Endothelial cell of umbilical vein (primary cell): Measurements from ENCODE around the gene MARK1. TPM values are rescaled to one million over a fixed set of nuclear protein-coding genes. Genes with fewer than 3 reads are reported as not detected.

Source experiments
- BruUV-seq: library from RNA; stranded (reverse); fragments of 400-500 nt; replicated peaks from 2 replicates; lab custom pipeline; 2021; lab: Mats Ljungman, UMichigan
- CTCF ChIA-PET: fragments of 300-600, 350-600 bp; sonication (Branson Sonifier 250); formaldehyde crosslinking; loops from one replicate; lab custom pipeline; 2021; ENCODE audit warnings: antibody characterized with exemption, inconsistent platforms; lab: Charles Lee
- POLR2A ChIA-PET: fragments of 300-600, 350-600 bp; sonication (Branson Sonifier 250); formaldehyde crosslinking; loops from one replicate; lab custom pipeline; 2021; ENCODE audit warnings: antibody characterized with exemption, inconsistent platforms; lab: Charles Lee
- DNase-seq: peaks from one replicate; pipeline ENCODE4 v3.0.0-alpha.2; 2011; ENCODE audit warnings: low read depth, low spot score
- FAIRE-seq: peaks from 2 replicates; lab custom pipeline; 2011; peaks lifted over from hg19 to GRCh38; lab: Jason Lieb, UNC
- H2AFZ ChIP-seq: 2 replicates; pipeline ENCODE4 v1.6.0; 2012; ENCODE audit warnings: low read depth, low read length, control low read depth, inconsistent platforms
- H3K27ac ChIP-seq: 2 replicates; pipeline ENCODE4 v1.5.1; 2011; ENCODE audit warnings: low read depth, mild to moderate bottlenecking, control low read depth, low read length, moderate library complexity; ENCODE audit not compliant: insufficient read depth
- H3K27me3 ChIP-seq, 2 experiments: 2 replicates each; pipeline versions ENCODE4 v1.6.0 to v1.6.1; 2011; ENCODE audit warnings: low read length in 2 of 2, mixed read lengths in 1 of 2; ENCODE audit not compliant: control insufficient read depth in 2 of 2, insufficient read depth in 2 of 2
- H3K36me3 ChIP-seq, 2 experiments: 2 replicates in 1 of 2; 3 replicates in 1 of 2; pipeline ENCODE4 v1.5.1; 2011; ENCODE audit warnings: low read length in 2 of 2, mild to moderate bottlenecking in 1 of 2, moderate library complexity in 1 of 2; ENCODE audit not compliant: control insufficient read depth in 2 of 2, insufficient read depth in 2 of 2; ENCODE audit errors: extremely low read depth in 1 of 2
- H3K4me1 ChIP-seq: 3 replicates; pipeline ENCODE4 v1.5.1; 2011; ENCODE audit warnings: mild to moderate bottlenecking, low read length; ENCODE audit not compliant: control insufficient read depth, insufficient read depth; ENCODE audit errors: extremely low read depth
- H3K4me2 ChIP-seq: 2 replicates; pipeline ENCODE4 v1.6.1; 2011; ENCODE audit warnings: low read length, control low read depth, mixed read lengths; ENCODE audit not compliant: insufficient read depth
- H3K4me3 ChIP-seq, 3 experiments: fragments of 200-600 bp in 1 of 3; sonication (generic), shearing (Covaris generic) in 1 of 3; replicated peaks in 1 of 3; 2 replicates each; pipeline ENCODE4 v1.5.1; 2011 to 2016; ENCODE audit warnings: control low read depth in 3 of 3, low read length in 3 of 3, mild to moderate bottlenecking in 2 of 3, inconsistent platforms in 1 of 3, low read depth in 1 of 3, moderate library complexity in 1 of 3; ENCODE audit not compliant: insufficient read depth in 1 of 3
- H3K79me2 ChIP-seq: 2 replicates; pipeline ENCODE4 v1.6.0; 2012; ENCODE audit warnings: low read length, inconsistent platforms; ENCODE audit not compliant: control insufficient read depth, insufficient read depth
- H3K9ac ChIP-seq: replicated peaks from 2 replicates; pipeline ENCODE3; 2011; ENCODE audit warnings: low read length, control low read depth; ENCODE audit not compliant: insufficient read depth; ENCODE audit errors: extremely low read depth
- H3K9me1 ChIP-seq: replicated peaks from 3 replicates; pipeline ENCODE4 v1.6.0; 2011; ENCODE audit warnings: mild to moderate bottlenecking, low read length; ENCODE audit not compliant: control insufficient read depth, insufficient read depth; ENCODE audit errors: extremely low read depth
- H3K9me3 ChIP-seq: replicated peaks from 2 replicates; pipeline ENCODE4 v1.5.1; 2012; ENCODE audit warnings: low read length, inconsistent platforms; ENCODE audit not compliant: control insufficient read depth, insufficient read depth
- H4K20me1 ChIP-seq: replicated peaks from 2 replicates; pipeline ENCODE3; 2011; ENCODE audit warnings: mild to moderate bottlenecking, low read length; ENCODE audit not compliant: control insufficient read depth, insufficient read depth; ENCODE audit errors: extremely low read depth
- EZH2 ChIP-seq: IDR thresholded peaks from 2 replicates; pipeline ENCODE4 v1.6.1; 2012; ENCODE audit warnings: borderline replicate concordance, low read depth, mild to moderate bottlenecking, moderate library complexity, low read length, inconsistent platforms; ENCODE audit not compliant: severe bottlenecking
- FOS ChIP-seq: IDR thresholded peaks from 2 replicates; pipeline ENCODE4 v1.6.1; 2011; ENCODE audit warnings: mild to moderate bottlenecking, low read length, moderate library complexity, borderline replicate concordance; ENCODE audit not compliant: insufficient read depth
- GATA2 ChIP-seq: IDR thresholded peaks from 2 replicates; pipeline ENCODE4 v1.7.0; 2011; ENCODE audit warnings: low read depth, mild to moderate bottlenecking, moderate library complexity, mixed read lengths, low read length; ENCODE audit not compliant: insufficient read length, insufficient read depth
- JUN ChIP-seq: IDR thresholded peaks from 2 replicates; pipeline ENCODE4 v1.6.1; 2011; ENCODE audit warnings: borderline replicate concordance, low read depth; ENCODE audit not compliant: insufficient read length, insufficient read depth
- MYC ChIP-seq: IDR thresholded peaks from one replicate; pipeline ENCODE4 v1.6.1; 2011; ENCODE audit warnings: mild to moderate bottlenecking, low read depth, low read length
- POLR2A ChIP-seq: IDR thresholded peaks from 2 replicates; pipeline ENCODE4 v1.6.1; 2012; ENCODE audit warnings: low read depth, mild to moderate bottlenecking, control low read depth, low read length
- POLR2AphosphoS5 ChIP-seq: IDR thresholded peaks from 2 replicates; pipeline ENCODE4 v1.6.1; 2012; ENCODE audit warnings: low read depth, mild to moderate bottlenecking, control low read depth, low read length, moderate library complexity; ENCODE audit not compliant: insufficient read depth
- dilution Hi-C: fragments of 300-500 bp; cut with MboI; formaldehyde crosslinking; loops from one replicate; pipeline ENCODE4 v1.15.0; 2019; ENCODE audit warnings: low sequenced_read_pairs; ENCODE audit not compliant: extremely low pct_ligation_motif_present
- intact Hi-C: fragments of 100-400 bp; cut with micrococcal nuclease; formaldehyde crosslinking; loops from one replicate; pipeline ENCODE4 v1.10.0; 2022
- polyA plus RNA-seq, 4 experiments: library from polyadenylated mRNA; depleted of rRNA in 3 of 4; stranded (reverse) in 3 of 4; unstranded in 1 of 4; fragments of >200 nt; gene quantifications; 2 replicates each; pipeline versions ENCODE4 v1.2.1 to v1.2.3, GENCODE V29; 2011 to 2012; ENCODE audit warnings: missing spikeins in 1 of 4
- total RNA-seq: library from RNA; stranded (reverse); gene quantifications from 2 replicates; pipeline ENCODE4 v1.2.3, GENCODE V29; 2021
- TF ChIP-seq, protein P1 (sequence below): IDR thresholded peaks from 2 replicates; pipeline ENCODE4 v1.6.1; 2011; ENCODE audit not compliant: insufficient read depth, insufficient read length
- TF ChIP-seq, protein P2 (sequence below), 2 donors: IDR thresholded peaks; 1 replicate in 1 of 2; 2 replicates in 1 of 2; pipeline ENCODE4 v1.5.1; 2011; ENCODE audit warnings: low read length in 2 of 2, mild to moderate bottlenecking in 2 of 2, moderate library complexity in 2 of 2, control low read depth in 1 of 2, inconsistent platforms in 1 of 2, low read depth in 1 of 2; ENCODE audit not compliant: insufficient read depth in 1 of 2; ENCODE audit errors: extremely low read depth in 1 of 2

MARK1 gene
- total and polyA plus RNA-seq, 2 donors (not counting 3 experiments of a cell fraction or from before 2014, with no cell fraction given): 1.2 to 5.5 TPM

DNA sequence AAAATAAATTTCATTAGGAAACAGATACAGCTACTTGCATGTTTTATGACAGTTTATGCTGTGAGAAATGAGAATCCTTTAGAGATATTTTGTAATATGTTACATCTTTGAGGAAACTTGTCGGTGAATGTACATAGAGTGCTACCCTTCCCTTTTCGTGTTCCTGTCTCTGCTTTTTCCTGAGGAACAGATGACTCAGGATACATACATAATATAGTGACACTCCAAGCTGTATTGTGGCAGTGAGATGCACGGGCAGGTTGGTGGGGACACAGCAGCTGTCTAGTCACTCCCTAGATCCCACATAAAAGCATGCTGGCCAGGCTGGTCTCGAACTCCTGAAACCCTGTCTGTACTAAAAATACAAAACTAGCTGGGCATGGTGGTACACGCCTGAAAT is 20.9 kb upstream of the MARK1 start:
- Histone ChIP-seq H3K36me3 (no peaks in the 10 kb centered on the region), H3K4me2 (no peak overlapping the region), H3K27me3 (peaks cover 0 to 2% of the 10 kb centered on the region in 2 experiments), H3K9me1 (no peaks in the 10 kb centered on the region), H3K27ac (no peak overlapping the region), H2AFZ (no peak overlapping the region), H3K4me3 (no peak overlapping the region), H3K9ac (no peak overlapping the region), H3K9me3 (no peaks in the 10 kb centered on the region), H3K4me1 (no peaks in the 10 kb centered on the region), H4K20me1 (no peaks in the 10 kb centered on the region), H3K79me2 (no peaks in the 10 kb centered on the region)
- no peak for TF ChIP-seq POLR2AphosphoS5
- no peak for TF ChIP-seq JUN
- no peak for TF ChIP-seq FOS
- TF ChIP-seq EZH2: no peak
- no peak for TF ChIP-seq GATA2
- TF ChIP-seq, protein P1, sequence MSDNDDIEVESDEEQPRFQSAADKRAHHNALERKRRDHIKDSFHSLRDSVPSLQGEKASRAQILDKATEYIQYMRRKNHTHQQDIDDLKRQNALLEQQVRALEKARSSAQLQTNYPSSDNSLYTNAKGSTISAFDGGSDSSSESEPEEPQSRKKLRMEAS: no peak
- no peak for TF ChIP-seq POLR2A
- TF ChIP-seq MYC: no peak
- TF ChIP-seq, protein P2, sequence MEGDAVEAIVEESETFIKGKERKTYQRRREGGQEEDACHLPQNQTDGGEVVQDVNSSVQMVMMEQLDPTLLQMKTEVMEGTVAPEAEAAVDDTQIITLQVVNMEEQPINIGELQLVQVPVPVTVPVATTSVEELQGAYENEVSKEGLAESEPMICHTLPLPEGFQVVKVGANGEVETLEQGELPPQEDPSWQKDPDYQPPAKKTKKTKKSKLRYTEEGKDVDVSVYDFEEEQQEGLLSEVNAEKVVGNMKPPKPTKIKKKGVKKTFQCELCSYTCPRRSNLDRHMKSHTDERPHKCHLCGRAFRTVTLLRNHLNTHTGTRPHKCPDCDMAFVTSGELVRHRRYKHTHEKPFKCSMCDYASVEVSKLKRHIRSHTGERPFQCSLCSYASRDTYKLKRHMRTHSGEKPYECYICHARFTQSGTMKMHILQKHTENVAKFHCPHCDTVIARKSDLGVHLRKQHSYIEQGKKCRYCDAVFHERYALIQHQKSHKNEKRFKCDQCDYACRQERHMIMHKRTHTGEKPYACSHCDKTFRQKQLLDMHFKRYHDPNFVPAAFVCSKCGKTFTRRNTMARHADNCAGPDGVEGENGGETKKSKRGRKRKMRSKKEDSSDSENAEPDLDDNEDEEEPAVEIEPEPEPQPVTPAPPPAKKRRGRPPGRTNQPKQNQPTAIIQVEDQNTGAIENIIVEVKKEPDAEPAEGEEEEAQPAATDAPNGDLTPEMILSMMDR (IDR thresholded peaks at IDR 0.05; ENCODE audit: extremely low read depth in 1 of 2, insufficient read depth in 1 of 2, low read depth in 1 of 2, low read length in 2 of 2): no peak
- POLR2A ChIA-PET: no interaction called here
- dilution Hi-C loops: no loop called here
- intact Hi-C loops: no loop called here
- DNase-seq (no peak), FAIRE-seq (no peak)
- BruUV-seq: no TSS peak
- CTCF ChIA-PET: no interaction called here
